Right lung (tissue), 5 donors: ENCODE results near the gene TECTA. TPM values are rescaled to one million over a fixed set of nuclear protein-coding genes. Genes with fewer than 3 reads are reported as not detected.
"Not testable (repeated sequence)": the region's sequence is repeated elsewhere in the genome, so short reads cannot be mapped to it uniquely, and the experiment has no call there.

Experiments
- DNase-seq, 2 donors: peaks; one replicate each; pipeline ENCODE4 v3.0.0-alpha.2; 2013
- polyA plus RNA-seq, 5 donors: library from polyadenylated mRNA; unstranded; fragments of 120-200 nt; gene quantifications; one replicate each; pipeline versions ENCODE4 v1.2.1 to v1.2.3, GENCODE V29; 2013; ENCODE audit warnings: inconsistent platforms in 1 of 5, low replicate concordance in 1 of 5; ENCODE audit not compliant: insufficient read length in 5 of 5, insufficient read depth in 1 of 5

Gene TECTA
- polyA plus RNA-seq, 5 donors = 1.9 to 2.6 (median 2.1) TPM

GRCh38 chr11:121228851-121229250 lies 127.8 kb downstream of the TECTA start:
- DNase-seq = no peak

GRCh38 chr11:121229495-121230215 lies 128.6 kb downstream of the TECTA start:
- no peak for DNase-seq

- DNase-seq = no peak
Measured at GRCh38 chr11:121231576-121232278, 130.7 kb downstream of the TECTA start.

- DNase-seq = no peak
Measured at GRCh38 chr11:121235057-121235456, 134.0 kb downstream of the TECTA start.

GRCh38 chr11:121236115-121237001 lies 135.3 kb downstream of the TECTA start:
- DNase-seq = no peak

- DNase-seq = not testable (repeated sequence)
Measured at GRCh38 chr11:121237247-121237646, 136.2 kb downstream of the TECTA start.

GRCh38 chr11:121237686-121238658 lies 136.9 kb downstream of the TECTA start:
- DNase-seq = no peak

GRCh38 chr11:121238956-121239355 lies 137.9 kb downstream of the TECTA start:
- DNase-seq = no peak

- DNase-seq = not testable (repeated sequence)
Measured at GRCh38 chr11:121240001-121240400, 139.0 kb downstream of the TECTA start.

- DNase-seq = no peak
Measured at GRCh38 chr11:121240650-121241303, 139.7 kb downstream of the TECTA start.

Other genes with a start within 250 kb of the TECTA start
- gene TBCEL, start 77.1 kb upstream of the TECTA start, polyA plus RNA-seq = 10 to 100 TPM; 22.3 to 37.4 (median 33.2) TPM
- 10 to 100 TPM; 42.3 to 58.3 (median 47.4) TPM for gene SC5D, start 191.5 kb downstream of the TECTA start, polyA plus RNA-seq